ENCODE measurements around the gene PDIA4. TPM values are rescaled to one million over a fixed set of nuclear protein-coding genes. Genes with fewer than 3 reads are reported as not detected.
"Not testable (repeated sequence)": the region's sequence is repeated elsewhere in the genome, so short reads cannot be mapped to it uniquely, and the experiment has no call there.

PDIA4 gene
- total RNA-seq, 1 experiment from 2014 or later, result 341 TPM

GRCh38 chr7:149043936-149044335 is 15.6 kb upstream of the PDIA4 start:
- H3K9me3 Mint-ChIP-seq, result peaks cover 16% of the 10 kb centered on the region
- ChIA-PET CTCF (interaction anchor here (1.6 to 2.6 kb wide), 2 partner anchors 22 to 38 kb away, joined by 4 to 13 read pairs; no protein-coding TSS in a partner anchor), POLR2A (no interaction called here)
- no peaks in the 10 kb centered on the region for H3K27me3 Mint-ChIP-seq (ENCODE audit: low read depth)
- no peak overlapping the region for H3K27ac Mint-ChIP-seq
- no peak overlapping the region for H3K4me3 Mint-ChIP-seq
- H3K36me3 Mint-ChIP-seq, result no peaks in the 10 kb centered on the region
- peaks cover 3% of the 10 kb centered on the region; the same call in 1 of the 2 replicates for H3K4me1 Mint-ChIP-seq
- TF ChIP-seq ZNF423 (CRISPR knock-in tag; IDR thresholded peaks at IDR 0.05), result no peak
- DNase-seq (ENCODE audit: low spot score), result no peak
- ATAC-seq, result no peak

- peaks cover 13% of the 10 kb centered on the region for H3K27me3 Mint-ChIP-seq (ENCODE audit: low read depth)
- peaks cover 3% of the 10 kb centered on the region; the same call in 1 of the 2 replicates for H3K4me1 Mint-ChIP-seq
- ATAC-seq (no peak), DNase-seq (ENCODE audit: low spot score) (no peak)
- H3K36me3 Mint-ChIP-seq, result peaks cover 13% of the 10 kb centered on the region
- H3K4me3 Mint-ChIP-seq, result no peak overlapping the region
- CTCF ChIA-PET, result interaction anchor here (2.6 kb wide), 1 partner anchor 24 kb away, joined by 13 read pairs; no protein-coding TSS in a partner anchor
- POLR2A ChIA-PET, result no interaction called here
- TF ChIP-seq ZNF263 (CRISPR knock-in tag; IDR thresholded peaks at IDR 0.05; ENCODE audit: low read depth), result no peak
- no peak for TF ChIP-seq PRDM15 (CRISPR knock-in tag; IDR thresholded peaks at IDR 0.05)
- TF ChIP-seq SMAD3 (CRISPR knock-in tag; IDR thresholded peaks at IDR 0.05; ENCODE audit: borderline replicate concordance), result no peak
- no peak for TF ChIP-seq NR2C2 (CRISPR knock-in tag; IDR thresholded peaks at IDR 0.05)
- no peak for TF ChIP-seq ZNF512 (CRISPR knock-in tag; IDR thresholded peaks at IDR 0.05; ENCODE audit: borderline replicate concordance)
- no peak for TF ChIP-seq ETV6 (CRISPR knock-in tag; IDR thresholded peaks at IDR 0.05)
- TF ChIP-seq TCF7 (CRISPR knock-in tag; IDR thresholded peaks at IDR 0.05; ENCODE audit: low read depth), result no peak
- no peak for TF ChIP-seq RORB (CRISPR knock-in tag; IDR thresholded peaks at IDR 0.05)
- H3K9me3 Mint-ChIP-seq, result peaks cover 26% of the 10 kb centered on the region
- H3K27ac Mint-ChIP-seq, result no peak overlapping the region
These were observed 13.0 kb upstream of the PDIA4 start for GRCh38 chr7:149041350-149041749.

- CTCF ChIA-PET, result interaction anchor here (0.6 to 1.8 kb wide), 2 partner anchors 33 to 496 kb away, joined by 3 to 4 read pairs; no protein-coding TSS in a partner anchor
- POLR2A ChIA-PET; ATAC-seq; DNase-seq (ENCODE audit: low spot score); H3K27ac Mint-ChIP-seq; H3K4me1 Mint-ChIP-seq; H3K4me3 Mint-ChIP-seq: not testable (repeated sequence)
- Mint-ChIP-seq H3K9me3 (peaks cover 22% of the 10 kb centered on the region), H3K27me3 (ENCODE audit: low read depth) (peaks cover 13% of the 10 kb centered on the region), H3K36me3 (peaks cover 13% of the 10 kb centered on the region)
These were observed 10.3 kb upstream of the PDIA4 start for GRCh38 chr7:149038641-149039040.

- H3K36me3 Mint-ChIP-seq, result peaks cover 13% of the 10 kb centered on the region
- ChIA-PET CTCF (interaction anchor here (1.8 kb wide), 1 partner anchor 35 kb away, joined by 3 read pairs; no protein-coding TSS in a partner anchor), POLR2A (no interaction called here)
- H3K27ac Mint-ChIP-seq, result no peak overlapping the region
- H3K27me3 Mint-ChIP-seq (ENCODE audit: low read depth), result peaks cover 13% of the 10 kb centered on the region
- H3K4me1 Mint-ChIP-seq, result no peaks in the 10 kb centered on the region
- DNase-seq (ENCODE audit: low spot score), result no peak
- peaks cover 22% of the 10 kb centered on the region for H3K9me3 Mint-ChIP-seq
- no peak for ATAC-seq
- H3K4me3 Mint-ChIP-seq, result no peak overlapping the region
- no peak for TF ChIP-seq ZSCAN18 (CRISPR knock-in tag; IDR thresholded peaks at IDR 0.05)
- TF ChIP-seq ATF1 (CRISPR knock-in tag; IDR thresholded peaks at IDR 0.05), result no peak
- TF ChIP-seq ZNF263 (CRISPR knock-in tag; IDR thresholded peaks at IDR 0.05; ENCODE audit: low read depth), result no peak
- TF ChIP-seq USF1 (CRISPR knock-in tag; IDR thresholded peaks at IDR 0.05), result no peak
- no peak for TF ChIP-seq ZBTB21 (CRISPR knock-in tag; IDR thresholded peaks at IDR 0.05; ENCODE audit: borderline replicate concordance)
- no peak for TF ChIP-seq SMAD3 (CRISPR knock-in tag; IDR thresholded peaks at IDR 0.05; ENCODE audit: borderline replicate concordance)
- TF ChIP-seq, protein P1, sequence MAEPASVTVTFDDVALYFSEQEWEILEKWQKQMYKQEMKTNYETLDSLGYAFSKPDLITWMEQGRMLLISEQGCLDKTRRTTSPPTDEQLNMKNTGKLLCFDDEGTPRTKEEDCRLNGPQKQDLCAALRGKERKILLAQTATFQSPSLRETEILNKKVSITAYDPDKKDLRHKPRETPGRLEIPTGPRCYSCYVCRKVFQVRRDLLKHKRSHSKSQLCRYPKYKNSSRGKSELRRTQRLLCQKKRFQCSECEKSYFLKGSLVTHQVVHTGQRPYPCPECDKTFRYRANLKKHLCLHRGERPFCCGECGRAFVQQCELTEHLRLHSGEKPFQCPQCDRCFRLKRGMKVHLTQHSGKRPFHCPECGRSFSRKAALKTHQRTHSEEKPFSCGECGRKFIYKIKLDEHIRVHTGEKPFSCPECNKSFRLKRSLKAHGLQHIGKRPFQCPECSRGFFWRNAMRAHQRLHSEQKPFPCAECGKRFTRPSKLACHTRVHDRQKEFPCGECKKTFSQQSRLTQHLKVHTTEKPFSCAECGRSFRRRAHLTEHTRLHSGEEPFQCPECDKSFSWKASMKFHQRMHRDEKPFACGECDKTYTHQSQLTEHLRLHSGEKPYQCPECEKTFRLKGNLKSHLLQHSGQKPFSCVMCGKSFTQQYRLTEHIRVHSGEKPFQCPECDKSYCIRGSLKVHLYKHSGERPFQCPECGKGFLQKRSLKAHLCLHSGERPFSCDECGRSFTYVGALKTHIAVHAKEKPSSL (CRISPR knock-in tag; conservative IDR thresholded peaks at IDR 0.05), result no peak
- no peak for TF ChIP-seq MXD4 (CRISPR knock-in tag; IDR thresholded peaks at IDR 0.05; ENCODE audit: borderline replicate concordance)
- no peak for TF ChIP-seq SMAD4 (CRISPR knock-in tag; IDR thresholded peaks at IDR 0.05)
- no peak for TF ChIP-seq ZNF138 (CRISPR knock-in tag; conservative IDR thresholded peaks at IDR 0.05)
- TF ChIP-seq ZNF317 (CRISPR knock-in tag; IDR thresholded peaks at IDR 0.05; ENCODE audit: borderline replicate concordance, low read depth), result no peak
- no peak for TF ChIP-seq TEAD4 (CRISPR knock-in tag; IDR thresholded peaks at IDR 0.05)
These were observed 8.4 kb upstream of the PDIA4 start for GRCh38 chr7:149036676-149037075.
